HuH-7 (cell line): Measurements from ENCODE around the gene CD226.
"Not testable (repeated sequence)": the region's sequence is repeated elsewhere in the genome, so short reads cannot be mapped to it uniquely, and the experiment has no call there.

Experiments
- DNase-seq: peaks from one replicate; pipeline ENCODE4 v3.0.0; 2011; ENCODE audit warnings: low spot score

The CD226 gene

DNA sequence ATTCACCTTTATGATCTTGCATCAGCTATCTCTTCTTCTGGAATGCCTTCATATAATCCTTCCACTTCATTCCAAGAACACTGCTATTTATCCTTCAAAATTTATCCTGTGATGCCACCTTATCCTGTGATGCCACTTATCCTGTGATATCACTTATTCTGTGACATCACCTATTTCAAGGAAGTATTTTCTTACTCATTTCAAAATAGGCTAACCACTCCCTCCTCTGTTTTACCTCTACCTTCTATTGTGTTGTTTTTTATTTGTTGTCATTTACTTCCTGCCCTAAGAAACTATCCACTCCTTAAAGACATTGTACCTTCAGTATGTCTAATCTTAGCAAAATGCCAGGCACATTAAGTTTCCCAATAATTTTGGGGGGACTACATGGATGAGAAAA lies 38.8 kb downstream of the CD226 start:
- no peak for DNase-seq

GRCh38 chr18:69906765-69907164 lies 40.9 kb downstream of the CD226 start:
- no peak for DNase-seq

GRCh38 chr18:69900941-69901340 lies 46.7 kb downstream of the CD226 start:
- DNase-seq, result no peak

GRCh38 chr18:69899154-69899923 lies 48.3 kb downstream of the CD226 start:
- not testable (repeated sequence) for DNase-seq

- no peak for DNase-seq
These were observed 49.3 kb downstream of the CD226 start for GRCh38 chr18:69898241-69898861.

GRCh38 chr18:69897397-69898108 lies 50.1 kb downstream of the CD226 start:
- no peak for DNase-seq

- DNase-seq, result no peak
These were observed 52.3 kb downstream of the CD226 start for GRCh38 chr18:69895066-69896047.

DNA sequence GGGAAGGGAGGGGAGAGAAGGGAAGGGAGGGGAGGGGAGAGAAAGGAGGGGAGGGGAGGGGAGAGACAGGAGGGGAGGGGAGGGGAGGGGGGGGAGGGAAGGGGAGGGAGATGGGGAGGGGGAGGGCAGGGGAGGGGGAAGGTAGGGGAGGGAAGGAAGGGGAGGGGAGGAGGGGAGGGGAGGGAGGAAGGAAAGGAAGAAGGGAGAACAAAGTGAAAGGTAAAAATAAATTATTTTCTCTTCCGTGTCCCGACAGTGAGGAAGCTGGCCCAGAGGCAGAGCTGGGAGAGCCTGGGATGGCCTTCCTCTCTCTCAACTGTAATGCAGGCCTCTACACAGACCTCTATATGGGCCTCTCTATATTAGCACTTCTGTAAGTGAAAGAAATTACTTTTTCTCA lies 53.2 kb downstream of the CD226 start:
- DNase-seq, result no peak

GRCh38 chr18:69890558-69890957 lies 57.1 kb downstream of the CD226 start:
- no peak for DNase-seq

DNA sequence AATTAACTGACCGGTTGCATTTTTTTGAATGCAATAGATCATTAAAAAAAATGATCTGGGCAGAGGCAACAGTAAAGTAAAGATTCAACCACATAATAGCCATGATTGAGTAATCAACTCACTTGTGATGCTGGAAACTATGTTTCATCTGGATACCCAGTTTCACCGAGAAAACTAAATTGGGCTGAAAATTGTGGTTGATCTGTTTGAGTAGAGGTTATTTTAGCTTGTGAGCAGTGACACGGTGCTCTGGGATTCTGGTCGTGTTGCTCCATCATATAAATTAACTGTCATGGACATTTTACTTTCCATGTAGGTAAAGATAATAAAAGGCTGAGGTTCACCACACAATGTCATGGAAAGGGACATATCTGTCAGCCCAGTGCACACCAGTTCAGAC lies 58.7 kb downstream of the CD226 start:
- no peak for DNase-seq

DNA sequence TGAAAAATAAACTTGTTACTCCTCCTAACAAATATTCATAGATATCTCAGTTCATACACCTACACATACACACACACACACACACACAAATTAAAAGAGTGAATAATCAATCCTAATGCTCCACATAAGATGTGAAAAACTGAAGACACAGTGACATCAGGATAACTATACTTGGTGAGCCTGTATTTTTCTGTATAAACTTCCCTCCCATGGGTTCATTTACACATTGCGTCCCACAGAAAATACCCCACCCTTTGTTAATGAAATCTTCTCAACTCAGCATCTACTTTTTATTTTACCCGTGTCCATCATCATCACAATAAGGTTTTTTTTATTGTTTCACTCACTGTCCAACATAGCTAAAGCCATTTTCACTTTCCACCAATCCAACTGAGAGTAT lies 60.4 kb downstream of the CD226 start:
- DNase-seq, result no peak

DNA sequence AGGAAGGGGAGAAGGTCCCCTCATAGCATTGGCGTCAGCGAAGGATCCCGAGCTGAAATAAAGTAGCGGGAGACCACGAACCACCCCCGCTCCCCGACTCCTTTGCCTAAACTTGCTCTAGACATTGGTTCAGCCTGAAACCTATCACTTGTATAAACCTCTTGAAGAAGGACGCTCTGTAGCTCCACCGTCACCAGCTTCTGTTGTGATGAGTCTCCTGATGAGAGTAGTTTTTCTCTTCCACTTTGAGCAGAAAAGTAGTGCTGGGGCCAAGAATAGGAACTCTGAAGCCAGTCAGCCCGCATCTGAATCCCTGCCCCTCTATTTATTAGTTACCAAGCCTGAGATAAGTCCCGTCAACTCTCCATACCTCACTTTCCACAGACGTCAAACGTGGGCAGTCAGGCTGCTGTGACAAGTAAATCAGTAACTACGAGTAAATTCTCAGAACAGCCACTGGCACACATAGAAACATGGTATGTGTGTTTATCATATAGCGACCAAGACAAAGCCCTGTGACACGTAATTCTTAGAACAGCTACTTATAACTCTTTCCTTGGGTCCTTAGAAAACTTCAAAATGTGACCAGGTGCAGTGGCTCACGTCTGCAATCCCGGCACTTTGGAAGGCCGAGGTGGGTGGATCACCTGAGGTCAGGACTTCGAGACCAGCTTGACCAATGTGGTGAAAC lies 61.7 kb downstream of the CD226 start:
- DNase-seq, result peak; percentile 18

- DNase-seq, result no peak
These were observed 62.3 kb downstream of the CD226 start for GRCh38 chr18:69885355-69885754.

- no peak for DNase-seq
These were observed 63.9 kb downstream of the CD226 start for GRCh38 chr18:69883781-69884180.

GRCh38 chr18:69882965-69883668 lies 64.6 kb downstream of the CD226 start:
- no peak for DNase-seq

DNA sequence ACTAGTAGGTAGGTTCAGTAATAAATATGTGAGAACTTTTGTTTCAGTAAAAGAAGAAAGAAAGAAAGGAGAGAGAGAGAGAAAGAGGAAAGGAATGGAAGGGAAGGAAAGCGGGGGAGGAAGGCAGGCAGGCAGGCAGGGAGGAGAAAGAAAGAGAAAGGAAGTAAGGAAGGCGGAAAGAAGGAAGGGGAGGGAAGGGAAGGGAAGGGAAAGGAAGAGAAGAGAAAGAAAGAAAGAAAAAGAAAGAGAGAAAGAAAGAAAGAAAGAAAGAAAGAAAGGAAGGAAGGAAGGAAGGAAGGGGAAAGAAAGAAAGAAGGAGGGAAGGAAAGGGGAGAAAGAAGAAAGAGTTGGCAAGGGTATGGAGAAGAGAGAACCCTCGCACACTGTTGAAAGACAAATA lies 67.6 kb downstream of the CD226 start:
- no peak for DNase-seq

- not testable (repeated sequence) for DNase-seq
These were observed 68.6 kb downstream of the CD226 start for GRCh38 chr18:69879051-69879450.

DNA sequence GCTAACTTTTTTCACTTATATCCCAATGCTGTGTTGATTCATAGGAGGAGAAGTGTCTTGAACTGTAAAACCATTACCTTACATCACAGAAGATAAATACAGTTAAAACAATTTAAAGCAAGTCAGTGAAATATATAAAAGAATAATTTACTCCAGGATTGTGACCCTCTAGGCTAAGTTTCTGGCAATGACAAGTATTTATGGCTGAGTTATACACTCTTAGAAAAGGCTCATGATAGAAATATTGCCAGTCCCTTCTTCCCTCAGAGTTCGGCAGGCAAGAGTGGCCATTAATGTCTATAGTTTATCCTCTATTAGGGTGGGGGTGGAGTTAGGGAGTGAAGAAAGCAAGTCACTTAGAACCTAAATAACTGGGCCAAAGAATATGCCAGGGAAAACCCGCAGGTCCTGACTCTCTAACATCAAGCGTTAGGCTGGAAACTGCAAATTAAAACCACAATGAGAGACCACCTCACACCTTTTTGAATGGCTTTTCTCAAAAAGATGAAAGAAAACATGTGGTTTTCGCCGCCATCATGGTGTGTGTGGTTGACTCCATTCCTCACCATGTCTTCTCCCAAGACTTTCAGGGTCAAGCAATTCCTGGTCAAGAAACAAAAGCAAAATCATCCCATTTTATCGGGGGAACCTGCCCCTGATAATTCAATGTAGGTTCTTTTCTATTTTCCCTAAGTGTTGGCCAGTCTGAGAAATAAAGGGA lies 69.3 kb downstream of the CD226 start:
- DNase-seq, result no peak

GRCh38 chr18:69876490-69876889 lies 71.2 kb downstream of the CD226 start:
- DNase-seq, result no peak

- DNase-seq, result no peak
These were observed 73.6 kb downstream of the CD226 start for GRCh38 chr18:69874058-69874457.
